ENCODE data around the gene MRPL24.

The MRPL24 gene

DNA sequence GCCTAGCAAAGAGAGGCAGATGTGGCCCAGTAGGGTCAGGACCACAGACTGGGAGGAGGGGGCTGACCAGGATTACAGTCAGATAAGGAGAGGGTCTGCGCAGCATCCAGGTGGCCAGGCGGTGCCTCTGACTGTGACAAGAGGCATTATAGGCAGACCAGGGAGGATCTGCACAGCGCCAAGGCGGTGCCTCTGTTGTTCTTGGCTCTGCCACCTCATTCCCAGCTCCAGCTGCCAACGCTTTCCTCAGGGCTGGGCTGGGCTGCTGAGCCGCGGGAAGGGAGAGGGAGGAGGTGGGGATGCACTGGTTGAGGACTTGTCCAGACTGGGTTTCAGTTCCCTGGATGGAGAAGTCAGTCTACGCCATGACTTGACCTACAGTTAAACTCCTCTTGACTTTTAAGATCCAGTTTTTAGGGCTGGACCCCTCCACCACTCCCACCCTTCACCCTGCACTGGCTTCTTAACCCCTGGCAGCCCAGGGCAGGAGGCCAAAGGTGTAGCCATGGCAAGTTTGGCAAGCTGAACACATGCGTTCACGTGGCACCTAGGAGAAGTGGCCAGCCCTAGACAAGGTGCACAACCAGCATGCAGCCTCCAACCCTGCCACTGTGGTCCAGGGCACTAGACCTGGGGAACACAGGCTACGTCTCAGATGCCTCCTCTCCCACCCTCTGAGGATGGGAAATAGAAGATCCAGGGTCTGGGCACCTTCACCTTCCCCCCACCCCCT lies 31.0 kb downstream of the MRPL24 start:
- no peak for DNase-seq (ENCODE audit: low read depth)

DNA sequence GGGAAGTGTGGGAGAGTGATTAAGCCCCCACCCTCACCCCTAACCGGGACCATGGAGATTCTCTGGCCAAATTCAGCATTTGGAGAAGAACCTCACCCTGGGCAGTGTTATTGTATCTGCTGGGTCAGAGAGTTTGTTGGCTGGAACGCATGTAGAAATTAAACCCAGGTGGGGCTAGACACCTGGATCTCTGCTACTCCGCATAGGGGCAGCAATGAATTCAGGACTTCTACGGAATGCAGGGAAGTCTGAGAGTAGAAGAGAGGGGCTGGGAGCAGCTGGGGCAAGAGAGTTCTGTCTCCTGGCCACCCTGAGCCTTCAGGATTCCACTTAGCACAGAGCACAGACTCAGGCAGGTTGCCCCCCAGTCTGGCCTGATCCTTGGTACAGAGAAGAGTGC lies 31.9 kb downstream of the MRPL24 start:
- DNase-seq (ENCODE audit: low read depth): no peak

DNA sequence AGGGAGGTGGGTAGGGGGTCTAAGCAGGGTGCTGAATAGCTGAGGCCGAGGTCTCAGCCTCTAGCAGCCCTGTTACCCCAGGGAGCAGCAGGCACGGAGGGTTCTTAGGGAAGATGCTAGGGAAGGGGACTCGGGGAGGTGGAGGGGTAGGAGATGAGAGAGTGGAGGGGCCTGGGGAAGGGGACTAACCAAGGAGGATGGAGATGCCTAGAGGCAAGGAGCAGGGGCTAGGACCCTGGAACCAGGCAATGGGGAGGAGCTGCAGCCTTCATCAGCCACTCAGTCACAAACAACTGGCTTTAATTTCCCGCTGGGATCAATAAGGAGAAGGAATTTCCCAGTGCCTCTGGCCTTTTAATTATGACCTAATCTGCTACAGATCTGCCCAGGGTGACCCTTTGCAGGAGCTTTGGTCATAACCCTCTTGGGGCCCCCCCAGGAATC lies 32.6 kb downstream of the MRPL24 start:
- no peak for DNase-seq (ENCODE audit: low read depth)

DNA sequence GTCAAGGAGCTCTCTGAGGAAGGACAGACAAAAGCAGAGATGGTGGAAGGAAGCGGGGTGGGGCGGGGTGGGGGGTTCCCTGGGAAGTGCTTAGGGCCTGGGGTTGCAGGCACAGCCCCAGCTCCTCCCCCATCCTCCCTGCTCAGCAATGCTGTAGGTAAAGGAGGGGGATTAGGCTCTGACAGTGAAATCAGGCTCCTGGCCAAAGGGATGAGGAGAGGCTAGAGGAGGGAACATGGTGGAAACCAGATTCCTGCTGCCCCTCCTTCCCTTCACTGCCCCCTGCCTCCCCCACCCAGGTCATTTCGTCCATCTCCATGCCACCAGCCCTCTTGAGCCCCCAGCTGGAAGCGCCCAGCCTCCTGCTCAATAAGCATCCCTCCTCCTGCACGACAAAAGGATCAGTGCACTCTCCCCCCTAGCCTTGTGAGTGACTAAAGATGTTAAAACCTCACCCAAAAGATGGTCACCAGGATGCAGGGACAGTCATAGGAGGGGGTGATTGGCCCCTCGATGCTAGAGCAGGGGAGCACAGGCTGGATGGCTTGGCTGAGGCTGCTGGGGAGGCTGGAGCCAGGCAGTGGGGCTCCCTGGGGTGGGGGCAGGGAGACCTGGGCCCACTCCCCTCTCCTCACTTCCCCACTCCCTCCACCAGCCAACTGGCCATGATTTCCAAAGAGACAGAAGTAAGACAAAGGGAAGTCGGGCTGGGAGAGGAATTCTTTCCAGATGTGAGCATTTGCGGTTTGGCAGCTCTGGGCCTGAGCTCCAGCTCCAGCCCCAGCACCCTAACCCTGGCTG lies 33.3 kb downstream of the MRPL24 start:
- DNase-seq (ENCODE audit: low read depth): no peak

DNA sequence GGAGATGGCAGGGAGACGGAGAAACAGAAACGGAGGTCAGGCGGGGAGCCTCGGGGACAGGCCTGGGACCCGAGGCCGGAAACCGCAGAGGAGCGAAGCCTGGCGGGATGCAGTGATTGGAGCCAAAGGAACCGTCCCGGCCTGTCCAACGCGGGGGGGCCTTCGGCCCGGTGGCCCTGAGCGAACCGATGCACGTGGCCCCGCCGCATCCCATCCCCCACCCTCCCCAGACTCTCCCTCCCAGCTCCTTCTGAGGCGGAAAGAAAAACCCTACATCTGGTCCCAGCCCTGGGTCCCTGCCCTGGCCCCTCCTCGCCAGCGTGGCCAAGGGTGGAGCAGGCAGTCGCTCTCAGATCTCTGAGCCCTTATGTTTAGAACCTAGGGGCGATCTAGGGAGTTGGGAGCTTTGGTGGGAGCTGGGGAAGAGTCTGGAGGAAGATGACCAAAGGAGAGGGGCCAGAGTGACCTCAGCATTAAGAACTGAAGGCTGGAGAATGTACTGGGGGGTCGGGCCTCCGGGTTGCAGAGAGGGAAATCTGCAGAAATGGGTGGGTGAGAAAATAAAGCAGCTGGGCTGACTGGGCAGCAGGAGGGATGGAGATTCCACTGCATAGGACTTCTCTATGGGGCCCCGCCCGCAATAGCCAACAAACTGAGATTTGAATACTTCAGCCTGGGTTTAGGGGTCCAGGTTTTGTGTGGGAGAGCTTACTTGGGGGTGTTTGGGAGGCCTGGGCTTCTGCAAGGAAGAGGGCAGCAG lies 34.1 kb downstream of the MRPL24 start:
- no peak for DNase-seq (ENCODE audit: low read depth)

DNA sequence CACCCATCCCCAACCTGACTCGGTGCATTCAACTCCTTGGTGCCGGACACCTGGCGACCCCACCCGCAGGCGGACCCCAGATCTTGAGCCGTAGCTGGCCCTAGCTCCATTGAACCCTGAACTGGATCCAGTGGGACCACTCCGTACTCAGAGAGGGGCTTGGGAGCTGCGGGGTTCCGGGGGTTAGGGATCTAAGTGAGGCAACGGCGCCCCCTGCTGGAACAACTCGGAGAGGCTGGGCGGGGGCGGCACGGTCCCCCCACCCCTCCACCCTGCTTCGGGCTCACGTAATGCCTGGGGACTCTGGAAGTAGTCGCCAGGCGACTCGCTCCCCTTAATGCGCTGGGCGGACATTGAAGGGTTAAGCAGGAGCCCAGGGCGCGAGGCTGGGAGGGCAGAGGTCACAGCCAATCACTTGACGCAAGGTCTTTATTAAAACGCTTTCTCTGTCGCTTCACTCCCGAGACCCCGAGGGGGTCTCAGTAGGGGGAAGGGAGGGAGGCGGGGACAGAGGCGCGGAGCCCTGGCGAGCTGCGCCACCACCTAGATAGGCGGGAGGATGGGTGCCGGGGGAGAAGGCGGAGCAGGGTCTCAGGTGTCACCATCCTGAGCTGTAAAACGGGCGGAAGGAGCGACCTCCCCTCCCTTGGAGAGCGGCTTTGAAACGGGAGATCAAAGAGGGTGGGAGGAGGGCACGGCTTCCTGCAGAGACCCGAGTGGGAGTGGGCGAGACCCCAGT lies 34.8 kb downstream of the MRPL24 start:
- DNase-seq (ENCODE audit: low read depth): no peak

DNA sequence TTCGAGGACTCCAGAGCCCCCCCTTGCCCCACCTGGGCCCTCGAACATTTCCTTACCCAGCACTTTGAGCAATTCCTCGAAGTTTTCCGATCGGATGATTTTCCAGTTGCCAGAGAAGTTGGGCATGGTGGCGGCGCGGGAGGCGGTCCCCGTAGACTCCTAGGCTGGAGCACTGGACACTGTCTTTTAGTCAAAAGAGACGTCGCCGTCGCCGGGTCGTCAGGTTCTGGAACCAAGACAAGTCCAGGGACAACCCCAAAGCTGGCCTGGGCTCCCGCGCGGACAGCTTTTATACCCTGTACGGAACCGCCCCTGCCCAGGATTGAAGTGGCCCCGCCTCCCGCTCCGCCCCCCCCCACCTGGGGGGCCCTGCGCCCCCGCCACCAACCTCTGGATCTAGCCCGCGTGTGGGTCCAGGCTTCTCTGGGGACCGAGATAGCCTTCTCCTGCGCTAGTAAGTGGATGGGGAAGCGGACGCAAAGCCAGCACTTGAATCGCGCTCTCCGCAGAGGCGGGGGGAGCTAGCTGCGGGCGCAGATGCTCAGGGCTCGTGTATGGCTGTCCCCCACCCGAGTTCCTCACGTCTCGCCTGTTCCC lies 35.5 kb downstream of the MRPL24 start, which contains the start of gene CRABP2:
TSS of gene CRABP2 (minus strand) at position 263 of the 597 bp plus-strand sequence. CDS start at position 126, 137 bp downstream.
- DNase-seq (ENCODE audit: low read depth): no peak

DNA sequence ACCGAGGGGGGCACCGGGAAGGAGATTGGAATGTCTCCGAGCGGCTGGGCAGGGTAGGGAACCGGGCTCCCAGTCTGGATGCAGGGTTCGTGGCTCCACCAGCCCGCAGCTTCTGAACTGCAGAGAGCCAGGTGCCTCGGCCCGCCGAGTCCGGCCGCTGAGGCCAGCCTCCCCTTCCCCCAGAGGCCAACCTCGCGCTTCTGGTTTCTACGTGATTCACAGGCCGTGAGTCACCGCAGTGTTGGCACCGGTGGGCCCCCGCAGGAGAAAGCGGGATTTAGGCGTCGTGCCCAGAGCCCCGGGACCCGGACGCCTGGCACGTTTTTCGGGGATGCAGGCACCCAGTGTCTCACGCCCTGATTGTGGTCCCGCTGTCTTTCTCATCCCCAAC lies 36.0 kb downstream of the MRPL24 start:
- DNase-seq (ENCODE audit: low read depth): no peak

DNA sequence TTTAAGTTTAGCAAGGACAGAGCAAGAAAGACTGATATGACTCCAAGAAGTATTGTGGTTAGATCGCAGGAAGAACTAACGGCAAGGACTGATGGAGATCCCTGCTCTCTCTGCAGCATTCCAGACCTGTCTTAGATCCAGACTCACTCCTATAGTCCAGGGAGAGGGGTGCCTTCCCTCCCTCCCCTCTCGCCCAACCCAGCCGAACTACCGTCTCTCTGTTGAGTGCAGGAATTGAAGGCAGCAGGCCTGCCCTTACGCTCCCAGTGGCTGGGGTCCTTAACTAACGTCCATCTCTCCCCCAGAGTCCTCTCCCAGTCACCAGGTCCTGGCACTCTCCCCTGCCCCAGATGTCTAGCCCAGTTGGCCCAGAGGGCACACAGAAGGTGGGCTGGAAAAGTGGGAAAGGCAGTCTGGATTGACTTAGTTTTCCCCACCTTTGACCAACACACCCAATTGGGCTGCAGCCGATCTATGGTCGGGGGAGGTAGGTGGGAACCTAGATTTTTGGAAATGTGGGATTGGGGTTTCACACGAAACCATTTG lies 36.6 kb downstream of the MRPL24 start:
- DNase-seq (ENCODE audit: low read depth): no peak

DNA sequence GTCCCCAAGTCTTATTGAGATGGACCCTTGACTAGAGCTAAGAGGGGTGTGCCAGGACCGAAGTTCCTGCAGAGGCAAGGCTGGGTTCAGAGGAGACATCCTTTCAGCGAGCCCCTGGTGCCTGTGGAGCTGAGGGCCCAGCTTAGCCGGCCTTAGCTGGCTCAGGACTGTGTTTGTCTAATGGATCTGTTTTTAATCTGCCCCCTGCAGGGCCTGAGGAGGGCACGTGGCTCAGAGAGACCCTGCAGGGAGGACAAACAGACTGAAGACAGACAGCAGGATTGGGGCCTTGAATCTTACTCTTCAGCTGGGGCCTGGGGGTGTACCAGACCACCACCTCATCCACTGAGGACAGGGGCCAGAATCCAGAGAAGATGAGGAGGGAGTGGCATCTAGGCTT lies 37.1 kb downstream of the MRPL24 start:
- DNase-seq (ENCODE audit: low read depth): no peak

DNA sequence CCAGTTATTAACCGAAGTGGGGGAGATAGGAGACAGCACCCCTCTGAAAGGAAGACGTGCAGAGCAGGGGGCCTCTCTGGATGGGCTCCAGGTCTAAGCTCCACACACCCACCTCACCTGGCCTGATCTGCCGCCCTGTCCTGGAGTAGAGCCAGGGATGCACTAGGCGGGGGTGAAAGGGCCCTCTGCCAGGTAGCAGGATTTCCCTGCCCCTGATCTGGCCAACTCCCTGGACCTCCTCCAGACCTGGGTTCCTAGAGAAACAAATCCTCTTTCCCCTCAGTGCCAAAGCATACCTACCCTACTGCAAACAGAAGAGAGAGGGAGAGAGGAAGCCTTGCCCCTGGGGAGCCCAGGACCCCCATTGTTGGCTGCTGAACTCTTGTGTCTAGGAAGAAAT lies 37.6 kb downstream of the MRPL24 start:
- no peak for DNase-seq (ENCODE audit: low read depth)

DNA sequence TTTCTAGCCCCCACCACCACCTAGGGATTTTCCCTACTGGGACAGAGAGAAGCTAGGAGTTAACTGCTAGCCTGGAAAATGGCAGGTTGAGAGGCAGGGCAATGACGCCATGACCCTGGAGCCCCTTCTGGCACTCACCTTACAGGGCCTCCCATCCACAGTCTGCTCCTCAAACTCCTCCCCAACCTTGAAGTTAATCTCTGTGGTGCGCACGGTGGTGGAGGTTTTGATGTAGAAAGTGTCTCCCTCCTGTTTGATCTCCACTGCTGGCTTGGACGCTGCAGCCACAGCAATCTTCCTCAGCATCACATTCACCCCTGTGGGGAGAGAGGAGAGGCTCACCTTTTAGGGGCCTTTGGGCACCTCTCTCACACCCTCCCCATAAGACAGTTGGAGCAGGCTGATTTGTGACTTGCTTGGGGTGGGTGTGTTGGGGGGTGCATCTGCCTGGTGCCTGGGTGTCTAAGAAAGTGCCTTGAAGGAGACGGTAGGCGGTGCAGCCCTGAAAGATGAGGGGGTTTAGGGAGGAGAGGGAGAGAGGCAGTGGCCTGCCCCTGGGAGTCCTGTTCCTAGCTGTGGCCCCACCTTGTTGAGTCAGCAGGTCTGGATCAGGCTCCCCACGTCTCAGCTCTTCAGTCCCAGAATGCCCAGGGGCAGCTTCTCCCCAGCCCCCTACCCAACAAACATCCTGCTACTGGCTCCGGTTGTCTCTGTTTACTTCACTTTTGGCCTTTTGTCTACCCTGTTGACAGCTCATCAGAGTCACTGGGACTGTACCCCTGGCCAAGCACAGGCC lies 40.0 kb downstream of the MRPL24 start:
- DNase-seq (ENCODE audit: low read depth): no peak

DNA sequence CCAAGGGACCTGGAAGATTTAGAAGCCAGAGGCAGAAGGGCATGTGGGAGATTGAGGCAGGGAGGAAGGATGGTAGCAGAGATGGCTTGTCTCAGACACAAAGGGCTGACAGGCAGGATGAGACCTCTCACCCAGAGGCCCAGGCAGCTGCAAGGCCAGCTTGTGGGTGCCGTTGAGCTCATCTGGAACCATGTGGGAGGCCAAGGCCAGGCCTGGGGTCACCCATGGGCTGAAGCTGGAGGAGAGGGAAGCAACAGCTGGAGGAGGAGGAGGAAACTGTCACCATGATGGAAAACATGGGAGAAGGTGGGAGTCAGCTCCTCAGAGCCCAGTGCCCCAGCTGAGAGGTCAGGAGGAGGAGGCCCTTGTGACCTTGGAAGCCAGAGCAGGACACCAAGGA lies 41.9 kb downstream of the MRPL24 start:
- DNase-seq (ENCODE audit: low read depth): no peak

DNA sequence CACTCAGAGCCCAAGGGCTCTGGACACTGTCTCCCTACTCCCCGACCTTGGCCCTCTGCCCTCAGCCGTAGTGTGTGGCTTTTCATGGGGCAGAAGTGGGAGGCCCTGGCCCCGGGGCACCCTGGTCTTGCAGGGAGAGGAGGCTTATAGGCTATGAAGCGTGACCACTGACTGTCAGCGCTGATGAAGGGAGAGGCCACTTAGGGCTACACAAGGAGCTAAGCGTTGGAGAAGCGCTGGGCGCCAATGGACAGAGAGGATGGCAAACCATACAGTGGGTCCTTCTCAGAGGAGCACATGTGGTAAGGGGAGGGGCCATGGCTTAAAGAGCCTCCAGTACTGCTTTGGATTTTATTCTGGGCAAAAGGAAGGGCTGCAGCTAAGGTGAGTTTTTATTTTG lies 43.4 kb downstream of the MRPL24 start:
- DNase-seq (ENCODE audit: low read depth): no peak

DNA sequence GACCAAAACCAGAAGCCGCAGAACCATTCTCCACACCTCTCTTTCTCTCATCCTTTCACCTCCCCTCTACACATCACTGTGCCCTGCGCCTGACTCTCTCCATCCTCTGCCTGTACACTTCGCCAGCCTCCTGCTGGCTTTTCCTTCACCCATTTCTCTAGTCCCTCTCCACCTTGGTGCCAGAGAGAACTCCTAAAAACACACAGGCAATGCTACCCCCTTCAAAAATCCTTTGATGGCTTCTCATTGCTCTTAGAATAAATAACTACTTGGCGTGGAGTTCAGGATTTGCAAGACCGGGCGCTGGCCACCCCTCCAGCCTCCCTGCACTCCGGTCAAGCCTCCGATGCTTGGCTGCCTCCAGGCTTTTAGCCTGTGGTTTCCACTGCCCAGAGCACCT lies 44.1 kb downstream of the MRPL24 start:
- DNase-seq (ENCODE audit: low read depth): no peak

DNA sequence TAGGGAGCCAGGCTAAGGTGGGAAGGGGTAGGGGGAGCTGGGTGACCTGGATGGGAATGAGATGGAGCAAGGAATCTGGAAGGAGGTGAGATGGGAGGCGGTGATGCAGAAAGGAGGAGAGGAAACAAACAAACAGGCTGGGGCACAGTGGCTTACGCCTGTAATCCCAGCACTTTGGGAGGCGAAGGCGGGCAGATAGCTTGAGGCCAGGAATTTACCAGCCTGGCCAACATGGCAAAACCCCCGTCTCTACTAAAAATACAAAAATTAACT lies 46.3 kb downstream of the MRPL24 start:
- no peak for DNase-seq (ENCODE audit: low read depth)

DNA sequence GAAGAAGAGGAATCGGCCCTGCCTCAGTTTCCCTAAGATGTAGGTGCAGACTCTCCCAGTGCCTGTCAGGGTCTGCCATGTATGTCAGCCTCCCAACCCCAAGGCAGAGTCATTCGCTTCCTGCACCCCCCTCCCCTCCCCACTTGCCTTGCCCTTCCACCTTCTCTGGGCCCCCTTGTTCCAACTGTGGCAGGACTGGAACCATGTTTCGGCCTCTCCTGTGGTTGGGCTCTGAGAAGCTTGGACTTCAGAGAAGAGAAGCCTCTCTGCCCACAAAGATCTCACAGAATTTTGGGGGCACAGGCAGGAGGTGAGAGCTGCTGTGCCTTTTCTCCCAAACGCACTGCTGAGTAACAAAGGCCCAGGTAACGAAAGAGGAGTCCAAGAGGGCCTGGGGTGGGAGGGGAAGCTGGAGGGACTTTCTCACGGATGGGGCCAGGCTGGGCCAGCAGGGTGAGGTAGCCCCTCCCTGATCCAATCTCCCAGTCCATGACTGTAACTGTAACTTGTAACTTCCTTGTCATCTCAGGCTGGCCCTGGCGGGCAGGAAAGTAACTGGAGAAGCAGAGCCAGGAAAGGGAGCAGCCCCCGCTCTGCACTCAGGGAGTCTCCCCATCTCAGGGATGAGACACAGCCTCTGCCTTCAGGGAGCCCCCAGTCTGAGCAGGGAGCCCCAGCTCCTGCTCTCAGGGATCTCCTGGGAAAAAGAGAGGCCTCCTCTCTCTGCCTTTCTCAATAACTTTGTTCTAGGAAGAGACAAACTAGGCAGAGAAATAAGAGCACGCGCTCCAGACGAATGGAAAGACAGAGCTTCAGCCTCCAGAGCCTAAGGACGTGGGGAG lies 46.8 kb downstream of the MRPL24 start:
- DNase-seq (ENCODE audit: low read depth): no peak

DNA sequence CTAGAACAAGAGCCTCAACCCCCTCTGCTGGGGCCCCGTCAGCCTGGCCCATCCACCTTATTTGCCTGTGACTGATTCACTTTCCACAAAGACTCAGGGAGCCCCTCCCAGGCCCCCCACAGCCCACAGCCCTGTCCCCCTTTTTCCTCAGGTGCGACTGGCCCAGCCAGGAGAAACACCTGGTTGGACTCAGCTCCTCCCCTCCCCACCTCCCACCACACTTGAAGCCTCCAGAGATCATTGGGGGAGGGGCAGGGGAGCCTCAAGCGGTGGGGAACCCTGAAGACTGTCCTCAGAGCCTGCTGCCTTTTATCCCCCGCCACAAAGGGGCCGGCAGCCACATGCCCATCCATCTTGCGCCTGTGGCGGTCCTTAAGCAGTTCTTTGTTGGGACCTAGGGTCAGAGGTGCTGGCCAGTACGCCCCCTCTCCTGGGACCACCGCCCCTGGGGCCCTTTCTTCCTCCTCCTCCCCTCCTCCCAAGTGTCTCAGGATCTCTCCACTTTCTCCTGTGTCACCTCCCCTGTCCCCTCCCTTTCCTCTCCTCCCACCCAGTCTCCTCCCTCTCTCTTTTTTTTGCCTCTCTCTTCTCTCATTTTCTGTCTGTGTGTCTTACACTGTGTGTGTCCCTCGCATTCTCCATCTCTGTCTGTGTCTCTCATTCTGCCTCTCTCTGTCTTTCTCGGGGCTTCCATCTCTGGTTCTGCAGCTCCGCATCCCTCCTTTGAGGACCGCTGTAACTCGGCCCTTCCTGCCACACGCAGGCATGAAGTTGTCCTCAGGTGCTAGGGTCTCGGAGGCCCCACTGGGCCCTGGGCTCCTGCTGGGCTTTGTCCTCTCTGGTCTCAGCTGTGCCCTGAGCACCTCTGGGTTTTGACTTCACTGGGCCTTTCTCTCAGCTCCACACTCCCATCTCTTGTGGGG lies 47.7 kb downstream of the MRPL24 start:
- no peak for DNase-seq (ENCODE audit: low read depth)

DNA sequence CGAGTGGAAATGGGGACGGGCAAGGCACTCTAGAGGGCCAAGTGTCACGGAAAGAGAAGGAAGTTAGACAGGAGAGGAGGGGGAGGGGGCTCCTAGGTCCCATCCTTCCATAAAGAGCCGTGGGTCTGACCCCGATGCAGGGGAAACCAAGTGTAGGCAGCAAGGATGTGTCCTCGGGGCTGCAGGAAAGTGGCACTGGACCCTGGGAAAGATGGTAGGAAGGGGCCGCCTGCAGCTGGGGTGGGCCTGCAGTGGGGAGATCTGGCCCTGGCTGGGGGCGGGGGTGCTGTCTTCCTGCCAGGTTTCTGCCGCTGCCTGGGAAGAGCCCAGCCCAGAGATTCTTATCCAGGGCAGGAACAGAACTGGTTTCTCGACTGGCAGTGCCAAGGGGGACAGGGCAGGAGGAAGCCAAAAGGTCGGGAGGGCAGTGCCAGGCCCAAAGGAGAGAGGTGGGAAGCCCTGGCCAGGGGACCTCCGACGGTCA lies 48.4 kb downstream of the MRPL24 start:
- no peak for DNase-seq (ENCODE audit: low read depth)

Data from GM04504 (cell line).